AG09319 (cell line): ENCODE measurements around the gene STUB1.

Source experiments
- DNase-seq: peaks from one replicate; pipeline ENCODE4 v3.0.0-alpha.2; 2010; ENCODE audit warnings: low read depth; ENCODE audit errors: extremely low read depth
- CTCF ChIP-seq: IDR thresholded peaks from 2 replicates; pipeline ENCODE4 v1.5.1; 2011; ENCODE audit warnings: low read depth, mild to moderate bottlenecking, inconsistent platforms, low read length, moderate library complexity

STUB1 gene

GRCh38 chr16:660459-661183 is 19.6 kb upstream of the STUB1 start:
- TF ChIP-seq CTCF: peak; percentile 54
- DNase-seq: peak; percentile 63

DNA sequence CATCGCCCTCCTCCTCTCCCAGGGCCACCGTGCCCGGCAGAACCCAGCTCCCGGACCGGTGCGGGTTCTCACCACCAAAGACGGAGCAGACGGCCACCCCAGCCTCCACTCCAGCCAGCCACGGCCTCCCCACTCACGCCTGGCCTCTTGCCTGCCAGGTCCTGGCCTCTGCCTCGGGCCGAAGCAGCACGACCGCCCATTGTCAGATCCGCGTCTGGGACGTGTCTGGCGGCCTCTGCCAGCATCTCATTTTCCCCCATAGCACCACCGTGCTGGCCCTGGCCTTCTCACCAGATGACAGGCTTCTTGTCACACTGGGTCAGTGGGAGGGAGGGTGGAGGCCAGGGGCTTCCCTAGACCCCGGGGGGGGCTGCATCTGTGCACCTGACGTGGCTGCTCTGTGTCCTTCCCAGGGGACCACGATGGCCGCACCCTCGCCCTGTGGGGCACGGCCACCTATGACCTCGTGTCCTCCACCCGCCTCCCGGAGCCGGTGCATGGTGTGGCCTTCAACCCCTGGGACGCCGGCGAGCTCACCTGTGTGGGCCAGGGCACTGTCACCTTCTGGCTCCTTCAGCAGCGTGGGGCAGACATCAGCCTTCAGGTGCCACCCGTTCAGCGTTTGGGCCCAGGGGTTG is 18.9 kb upstream of the STUB1 start:
- DNase-seq: no peak
- TF ChIP-seq CTCF: no peak

DNA sequence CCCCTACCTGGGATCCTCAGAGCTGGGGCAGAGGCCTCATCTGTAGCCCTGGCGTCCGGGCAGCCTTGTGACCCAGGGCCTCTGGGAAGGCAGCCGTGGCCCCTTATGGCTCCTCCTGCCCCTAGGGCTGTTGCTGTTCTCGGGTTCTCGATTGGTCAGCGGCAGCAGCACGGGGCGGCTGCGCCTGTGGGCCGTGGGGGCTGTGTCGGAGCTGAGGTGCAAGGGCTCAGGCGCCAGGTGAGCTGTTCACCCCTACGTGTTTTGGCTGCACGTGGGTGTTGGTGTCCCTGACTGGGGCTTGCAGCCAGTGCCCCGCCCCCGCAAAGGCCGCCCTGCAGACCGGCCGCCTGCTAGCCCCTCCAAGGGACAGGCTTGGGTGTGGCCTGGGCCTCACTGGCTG is 18.1 kb upstream of the STUB1 start:
- TF ChIP-seq CTCF: no peak
- DNase-seq: no peak

DNA sequence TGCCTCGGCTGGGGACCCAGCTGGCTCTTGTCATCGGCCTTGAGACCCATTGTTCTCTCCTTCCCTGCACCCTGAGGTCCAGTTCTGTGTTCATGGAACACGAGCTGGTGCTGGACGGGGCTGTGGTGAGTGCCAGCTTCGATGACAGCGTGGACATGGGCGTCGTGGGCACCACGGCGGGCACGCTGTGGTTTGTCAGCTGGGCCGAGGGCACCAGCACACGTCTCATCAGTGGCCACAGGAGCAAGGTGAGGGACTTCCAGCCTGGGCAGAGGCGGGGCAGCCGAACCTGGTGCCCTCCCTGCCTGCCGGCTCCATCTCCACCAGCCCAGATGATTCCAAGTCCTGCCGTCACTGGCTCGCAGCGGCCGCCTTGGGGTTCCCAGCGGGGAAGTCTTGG is 17.6 kb upstream of the STUB1 start:
- no peak for DNase-seq
- TF ChIP-seq CTCF: no peak

DNA sequence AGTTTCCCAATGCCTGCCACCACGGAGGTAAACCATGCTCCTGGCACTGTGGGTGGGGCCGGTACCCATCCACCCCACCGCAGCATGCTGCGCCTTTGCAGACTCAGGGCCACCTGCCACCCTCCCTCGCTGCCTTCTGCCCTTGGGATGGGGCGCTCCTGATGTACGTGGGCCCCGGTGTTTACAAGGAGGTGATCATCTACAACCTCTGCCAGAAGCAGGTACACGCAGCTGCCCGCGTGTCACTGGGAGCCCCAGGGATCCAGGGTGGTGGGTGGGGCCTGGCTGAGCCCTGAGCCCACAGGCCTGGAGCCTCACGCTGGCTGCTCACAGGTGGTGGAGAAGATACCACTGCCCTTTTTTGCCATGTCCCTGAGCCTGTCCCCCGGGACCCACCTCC is 13.6 kb upstream of the STUB1 start:
- no peak for TF ChIP-seq CTCF
- DNase-seq: no peak

GRCh38 chr16:667113-667779 is 13.0 kb upstream of the STUB1 start:
- no peak for DNase-seq
- no peak for TF ChIP-seq CTCF

GRCh38 chr16:667780-668518 is 12.3 kb upstream of the STUB1 start, which contains the start of gene RHOT2:
RHOT2 (plus strand) TSS chr16:668132; CDS start chr16:668200, 68 bp downstream.
- DNase-seq: peak; percentile 60
- peak; percentile 49 for TF ChIP-seq CTCF
